GM12872 (cell line): ENCODE measurements around the gene FSIP1.

Experiments
- TF ChIP-seq, protein P1 (sequence below): IDR thresholded peaks from 3 replicates; pipeline ENCODE4 v1.5.1; 2011; ENCODE audit warnings: low read depth, mild to moderate bottlenecking, low read length, moderate library complexity; ENCODE audit not compliant: insufficient read depth

Gene FSIP1

DNA sequence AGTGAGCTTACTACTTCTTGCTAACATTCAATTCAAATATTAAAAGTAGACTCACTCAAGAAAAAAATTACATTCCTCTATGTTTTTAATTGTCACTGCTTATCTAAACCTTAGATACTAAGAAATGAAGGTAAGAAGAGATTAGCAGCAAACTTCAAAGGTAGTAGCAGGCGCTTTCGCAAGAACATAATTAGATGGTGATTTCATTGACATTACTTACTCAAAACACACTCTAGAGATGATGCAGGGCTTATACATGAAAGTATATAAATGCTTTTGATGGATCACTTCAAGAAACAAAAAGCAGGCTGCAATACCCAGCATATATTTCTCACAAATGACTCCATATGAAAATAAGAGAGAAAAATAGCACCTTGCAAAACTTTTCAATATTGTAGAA is 86.8 kb downstream of the FSIP1 start:
- TF ChIP-seq, protein P1, sequence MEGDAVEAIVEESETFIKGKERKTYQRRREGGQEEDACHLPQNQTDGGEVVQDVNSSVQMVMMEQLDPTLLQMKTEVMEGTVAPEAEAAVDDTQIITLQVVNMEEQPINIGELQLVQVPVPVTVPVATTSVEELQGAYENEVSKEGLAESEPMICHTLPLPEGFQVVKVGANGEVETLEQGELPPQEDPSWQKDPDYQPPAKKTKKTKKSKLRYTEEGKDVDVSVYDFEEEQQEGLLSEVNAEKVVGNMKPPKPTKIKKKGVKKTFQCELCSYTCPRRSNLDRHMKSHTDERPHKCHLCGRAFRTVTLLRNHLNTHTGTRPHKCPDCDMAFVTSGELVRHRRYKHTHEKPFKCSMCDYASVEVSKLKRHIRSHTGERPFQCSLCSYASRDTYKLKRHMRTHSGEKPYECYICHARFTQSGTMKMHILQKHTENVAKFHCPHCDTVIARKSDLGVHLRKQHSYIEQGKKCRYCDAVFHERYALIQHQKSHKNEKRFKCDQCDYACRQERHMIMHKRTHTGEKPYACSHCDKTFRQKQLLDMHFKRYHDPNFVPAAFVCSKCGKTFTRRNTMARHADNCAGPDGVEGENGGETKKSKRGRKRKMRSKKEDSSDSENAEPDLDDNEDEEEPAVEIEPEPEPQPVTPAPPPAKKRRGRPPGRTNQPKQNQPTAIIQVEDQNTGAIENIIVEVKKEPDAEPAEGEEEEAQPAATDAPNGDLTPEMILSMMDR, result no peak

DNA sequence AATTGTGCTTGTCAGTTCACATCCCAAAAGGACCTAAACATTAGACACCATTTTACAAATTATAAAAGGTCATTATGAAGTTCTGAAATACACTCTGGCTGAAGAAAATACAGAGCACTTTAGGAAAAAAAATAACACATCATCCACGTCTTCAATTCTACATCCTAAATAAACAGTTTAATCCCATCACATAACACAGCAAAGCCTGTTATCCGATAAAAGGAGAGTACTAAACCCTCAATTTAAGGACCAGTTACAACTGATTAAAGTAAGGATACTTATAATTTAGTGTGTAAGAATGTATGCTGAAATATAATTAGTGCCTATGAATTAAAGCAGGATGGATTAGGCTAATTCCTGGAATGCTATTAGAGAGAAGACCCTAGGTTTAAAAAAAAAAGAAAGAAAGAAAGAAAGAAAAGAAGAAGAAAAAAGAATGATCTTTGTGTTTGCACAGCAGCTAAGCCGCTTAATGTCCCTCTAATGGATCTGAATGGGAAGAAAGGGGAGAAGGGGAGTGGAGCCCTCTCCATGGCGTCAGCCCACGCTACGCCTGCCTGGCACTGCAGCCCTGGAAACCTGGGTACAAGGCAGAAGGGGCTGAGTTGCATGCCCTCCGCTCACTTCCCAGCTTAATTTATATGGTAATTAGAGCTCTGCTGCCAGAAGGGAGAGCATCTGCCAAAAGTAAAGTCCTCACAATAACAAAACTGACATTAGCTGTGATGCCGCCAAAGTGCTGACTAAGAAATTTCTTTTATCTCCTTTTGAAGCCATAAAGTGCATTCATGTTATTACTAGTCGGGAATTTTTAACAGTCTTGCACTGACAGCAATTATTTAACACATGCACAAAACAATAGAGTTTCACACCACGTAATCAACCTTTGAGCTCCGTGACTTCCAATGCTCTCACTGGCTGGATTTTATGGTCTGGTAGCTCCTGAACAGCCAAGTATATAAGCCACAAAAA is 90.0 kb downstream of the FSIP1 start:
- TF ChIP-seq, protein P1, result no peak

DNA sequence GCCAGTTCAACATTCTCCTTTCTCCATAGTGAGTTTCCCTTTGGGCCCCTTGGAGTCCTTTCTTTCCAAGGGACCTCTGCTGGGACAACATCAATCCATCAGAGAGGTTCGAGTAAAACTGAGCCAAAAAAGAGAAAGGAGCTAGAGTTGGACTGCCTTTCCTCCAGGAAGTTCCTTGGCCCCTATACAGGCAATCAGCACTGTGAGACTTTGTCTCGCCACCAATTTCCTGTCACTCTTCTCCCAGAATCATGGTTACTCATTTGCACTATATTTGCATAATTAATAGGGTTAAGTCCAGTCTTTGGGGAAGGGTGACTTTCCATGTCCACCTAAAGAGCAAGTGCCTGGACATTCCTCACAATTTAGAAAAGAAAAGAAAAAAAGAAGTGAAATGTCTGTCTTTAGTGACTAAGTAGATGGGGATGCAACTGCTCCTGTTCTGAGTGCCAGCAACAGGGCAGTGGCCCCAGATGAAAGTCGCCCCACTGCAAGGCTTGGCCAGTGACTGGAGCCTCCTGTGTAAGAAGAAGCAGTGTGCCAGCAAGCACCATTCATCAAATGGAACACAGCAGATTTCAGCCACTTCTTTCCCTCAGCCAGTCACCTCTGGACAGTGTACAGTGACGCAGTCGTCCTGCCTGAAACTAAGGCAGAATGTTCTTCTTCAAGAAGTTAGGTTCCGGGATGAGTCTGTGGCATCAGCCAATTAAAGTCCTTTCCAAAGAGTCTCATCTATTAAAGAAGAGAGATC is 91.6 kb downstream of the FSIP1 start:
- TF ChIP-seq, protein P1, result no peak

DNA sequence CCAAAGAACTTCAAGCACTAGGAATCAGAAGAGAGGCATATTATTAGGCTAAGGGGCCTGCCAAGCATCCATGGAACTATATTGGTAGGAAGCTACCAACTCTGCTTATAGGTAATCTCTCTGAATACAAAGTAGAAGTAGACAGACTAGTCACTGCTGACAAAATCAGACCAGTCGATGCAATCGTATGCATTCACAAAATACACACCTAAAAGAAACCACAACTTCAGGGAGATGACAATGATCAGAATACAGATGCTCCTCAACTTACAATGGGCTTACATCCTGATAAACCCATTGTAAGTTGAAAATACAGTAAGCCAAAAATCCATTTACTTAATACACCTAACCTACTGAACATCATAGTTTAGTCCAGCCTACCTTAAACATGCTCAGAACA is 94.7 kb downstream of the FSIP1 start:
- TF ChIP-seq, protein P1, result no peak

DNA sequence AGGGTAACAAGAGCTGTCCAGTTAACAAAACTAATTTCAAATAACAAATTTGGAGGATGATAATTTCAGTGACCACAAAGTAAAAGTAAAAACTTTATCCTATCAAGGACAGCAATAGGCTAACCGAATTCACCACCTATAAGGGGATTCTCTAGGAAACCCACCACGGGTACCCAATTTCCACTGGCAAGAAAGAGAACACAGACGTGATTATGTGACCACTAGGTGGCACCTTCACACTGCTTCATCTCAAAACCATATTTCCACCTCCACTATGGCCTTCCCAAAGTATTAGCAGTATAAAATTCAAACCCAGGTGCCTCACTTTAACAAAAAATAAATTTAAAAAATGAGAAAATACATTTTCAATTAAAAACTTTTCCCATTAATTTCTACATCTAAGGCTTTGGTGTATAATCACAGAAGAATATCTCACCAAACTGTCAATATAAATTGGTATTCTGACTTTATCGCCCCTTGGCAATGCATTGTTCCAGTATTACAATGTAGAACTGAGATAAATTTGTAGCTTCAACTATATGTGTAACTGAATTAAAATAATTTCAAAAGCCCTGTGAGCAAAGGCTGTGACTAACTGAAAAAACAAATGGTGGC is 96.5 kb downstream of the FSIP1 start:
- TF ChIP-seq, protein P1, result peak; percentile 75

DNA sequence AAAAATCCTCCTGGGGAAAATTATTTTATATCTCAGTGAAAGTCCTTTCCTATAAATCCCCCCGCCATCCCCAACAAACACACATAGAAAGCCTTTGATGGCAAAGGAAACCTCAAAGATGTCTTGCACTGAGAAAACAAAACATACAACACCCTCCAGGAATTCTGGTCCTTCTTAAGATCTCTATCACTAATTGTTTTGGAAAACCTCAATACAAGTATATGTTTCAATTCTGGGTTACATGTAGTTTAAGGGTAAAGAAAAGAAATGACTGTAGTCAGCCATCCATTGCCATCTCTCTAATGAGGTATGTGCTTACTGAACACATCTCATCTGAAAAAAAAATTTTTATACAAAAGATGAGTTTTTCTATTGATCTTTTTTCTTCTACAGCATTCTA is 97.3 kb downstream of the FSIP1 start:
- TF ChIP-seq, protein P1, result no peak

DNA sequence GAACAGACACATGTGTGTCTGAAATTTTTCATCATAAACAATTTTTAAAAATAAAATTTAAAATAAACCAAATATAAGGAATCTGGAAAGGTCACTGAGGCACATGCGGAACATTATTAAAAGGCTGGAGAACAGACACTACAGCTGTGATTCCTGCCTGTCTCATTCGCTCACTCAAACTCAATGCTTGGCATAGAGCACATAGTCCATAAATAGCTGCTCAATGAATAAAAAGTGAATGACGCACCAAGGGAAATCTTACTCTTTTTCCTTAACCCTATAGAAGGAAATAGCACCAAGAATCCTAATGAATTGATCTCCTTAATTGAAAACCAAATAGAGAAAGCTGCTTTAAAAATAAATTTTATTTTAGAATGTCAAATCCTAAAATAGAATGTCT is 98.4 kb downstream of the FSIP1 start:
- TF ChIP-seq, protein P1, result no peak
